ENCODE results near the gene SH3RF3.

The SH3RF3 gene

GRCh38 chr2:109478906-109479493, 350.0 kb downstream of the SH3RF3 start:
- peak overlapping the region; percentile 94 for H3K27ac ChIP-seq
- TF ChIP-seq CTCF (conservative IDR thresholded peaks at IDR 0.05), result no peak

GRCh38 chr2:109479804-109480203, 350.8 kb downstream of the SH3RF3 start:
- peak overlapping the region; percentile 94 for H3K27ac ChIP-seq
- no peak for TF ChIP-seq CTCF (conservative IDR thresholded peaks at IDR 0.05)

GRCh38 chr2:109480486-109481195, 351.6 kb downstream of the SH3RF3 start:
- no peak for TF ChIP-seq CTCF (conservative IDR thresholded peaks at IDR 0.05)
- peak overlapping the region; percentile 94 for H3K27ac ChIP-seq

GRCh38 chr2:109481196-109481555, 352.2 kb downstream of the SH3RF3 start:
- no peak for TF ChIP-seq CTCF (conservative IDR thresholded peaks at IDR 0.05)
- H3K27ac ChIP-seq, result peak overlapping the region; percentile 94

GRCh38 chr2:109481599-109481998, 352.6 kb downstream of the SH3RF3 start:
- no peak for TF ChIP-seq CTCF (conservative IDR thresholded peaks at IDR 0.05)
- peak overlapping the region; percentile 94 for H3K27ac ChIP-seq

- peak overlapping the region; percentile 94 for H3K27ac ChIP-seq
- no peak for TF ChIP-seq CTCF (conservative IDR thresholded peaks at IDR 0.05)
Observed at GRCh38 chr2:109482361-109482861, 353.4 kb downstream of the SH3RF3 start.

GRCh38 chr2:109486711-109487535, 357.9 kb downstream of the SH3RF3 start:
- no peak overlapping the region for H3K27ac ChIP-seq

More at GRCh38 chr2:109486711-109487535, 357.9 kb downstream of the SH3RF3 start:
- TF ChIP-seq CTCF (conservative IDR thresholded peaks at IDR 0.05), result no peak
